ENCODE results near the gene CHID1.

CHID1 gene

GRCh38 chr11:831118-831864, 79.3 kb downstream of the CHID1 start:
- no peak for DNase-seq (ENCODE audit: low spot score)
- Histone ChIP-seq H3K4me3 (peak overlapping the region; percentile 69), H3K27ac (no peak overlapping the region)
- TF ChIP-seq, protein P1, sequence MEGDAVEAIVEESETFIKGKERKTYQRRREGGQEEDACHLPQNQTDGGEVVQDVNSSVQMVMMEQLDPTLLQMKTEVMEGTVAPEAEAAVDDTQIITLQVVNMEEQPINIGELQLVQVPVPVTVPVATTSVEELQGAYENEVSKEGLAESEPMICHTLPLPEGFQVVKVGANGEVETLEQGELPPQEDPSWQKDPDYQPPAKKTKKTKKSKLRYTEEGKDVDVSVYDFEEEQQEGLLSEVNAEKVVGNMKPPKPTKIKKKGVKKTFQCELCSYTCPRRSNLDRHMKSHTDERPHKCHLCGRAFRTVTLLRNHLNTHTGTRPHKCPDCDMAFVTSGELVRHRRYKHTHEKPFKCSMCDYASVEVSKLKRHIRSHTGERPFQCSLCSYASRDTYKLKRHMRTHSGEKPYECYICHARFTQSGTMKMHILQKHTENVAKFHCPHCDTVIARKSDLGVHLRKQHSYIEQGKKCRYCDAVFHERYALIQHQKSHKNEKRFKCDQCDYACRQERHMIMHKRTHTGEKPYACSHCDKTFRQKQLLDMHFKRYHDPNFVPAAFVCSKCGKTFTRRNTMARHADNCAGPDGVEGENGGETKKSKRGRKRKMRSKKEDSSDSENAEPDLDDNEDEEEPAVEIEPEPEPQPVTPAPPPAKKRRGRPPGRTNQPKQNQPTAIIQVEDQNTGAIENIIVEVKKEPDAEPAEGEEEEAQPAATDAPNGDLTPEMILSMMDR (IDR thresholded peaks at IDR 0.05): no peak

DNA sequence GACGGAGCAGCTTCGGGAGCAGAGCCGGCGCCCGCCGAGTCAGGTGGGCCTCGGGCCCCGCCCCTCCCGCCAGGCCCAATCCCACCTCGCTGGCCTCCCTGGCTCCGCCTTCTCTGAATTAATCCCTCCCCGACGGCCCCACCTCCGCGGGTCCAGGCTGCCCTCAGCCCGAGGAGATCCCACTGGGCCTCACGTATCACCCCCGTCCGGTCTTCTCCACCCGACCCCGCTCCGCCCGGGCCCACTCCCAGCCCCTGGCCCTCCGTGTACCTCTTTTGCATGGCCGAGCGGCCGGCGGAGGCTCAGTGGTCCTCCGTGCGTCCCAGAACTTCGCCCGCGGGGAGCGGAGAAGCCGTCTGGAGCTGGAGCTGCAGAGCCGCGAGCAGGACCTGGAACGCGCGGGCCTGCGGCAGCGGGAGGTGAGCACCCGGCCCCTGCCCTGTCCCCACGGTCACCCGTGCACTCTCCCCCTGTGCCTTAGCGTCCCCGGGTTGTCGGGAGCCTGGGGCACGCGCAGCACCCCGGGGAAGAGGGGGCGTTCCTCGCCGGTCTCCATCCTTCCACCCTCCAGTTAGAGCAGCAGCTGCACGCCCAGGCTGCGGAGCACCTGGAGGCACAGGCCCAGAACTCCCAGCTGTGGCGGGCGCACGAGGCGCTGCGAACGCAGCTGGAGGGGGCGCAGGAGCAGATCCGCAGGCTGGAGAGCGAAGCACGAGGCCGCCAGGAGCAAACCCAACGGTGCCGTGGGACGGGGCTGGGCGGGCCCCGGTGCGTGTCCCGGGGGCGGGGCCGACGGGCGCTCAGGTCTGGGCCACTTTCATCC, 80.1 kb downstream of the CHID1 start:
- TF ChIP-seq, protein P1 (IDR thresholded peaks at IDR 0.05): no peak
- H3K27ac ChIP-seq: peak overlapping the region in 1 of 2 donors; percentile 49
- H3K4me3 ChIP-seq: peak overlapping the region; percentile 69
- no peak for DNase-seq (ENCODE audit: low spot score)

- TF ChIP-seq, protein P1 (IDR thresholded peaks at IDR 0.05): no peak
- Histone ChIP-seq H3K27ac (peak overlapping the region in 1 of 2 donors; percentile 49), H3K4me3 (peak overlapping the region; percentile 69)
- DNase-seq (ENCODE audit: low spot score): no peak
These were observed 80.7 kb downstream of the CHID1 start for GRCh38 chr11:829847-830294.

GRCh38 chr11:829176-829846, 81.3 kb downstream of the CHID1 start:
- Histone ChIP-seq H3K4me3 (peak overlapping the region; percentile 69), H3K27ac (peak overlapping the region in 1 of 2 donors; percentile 70)
- DNase-seq (ENCODE audit: low spot score): no peak
- TF ChIP-seq, protein P1 (IDR thresholded peaks at IDR 0.05): no peak

DNA sequence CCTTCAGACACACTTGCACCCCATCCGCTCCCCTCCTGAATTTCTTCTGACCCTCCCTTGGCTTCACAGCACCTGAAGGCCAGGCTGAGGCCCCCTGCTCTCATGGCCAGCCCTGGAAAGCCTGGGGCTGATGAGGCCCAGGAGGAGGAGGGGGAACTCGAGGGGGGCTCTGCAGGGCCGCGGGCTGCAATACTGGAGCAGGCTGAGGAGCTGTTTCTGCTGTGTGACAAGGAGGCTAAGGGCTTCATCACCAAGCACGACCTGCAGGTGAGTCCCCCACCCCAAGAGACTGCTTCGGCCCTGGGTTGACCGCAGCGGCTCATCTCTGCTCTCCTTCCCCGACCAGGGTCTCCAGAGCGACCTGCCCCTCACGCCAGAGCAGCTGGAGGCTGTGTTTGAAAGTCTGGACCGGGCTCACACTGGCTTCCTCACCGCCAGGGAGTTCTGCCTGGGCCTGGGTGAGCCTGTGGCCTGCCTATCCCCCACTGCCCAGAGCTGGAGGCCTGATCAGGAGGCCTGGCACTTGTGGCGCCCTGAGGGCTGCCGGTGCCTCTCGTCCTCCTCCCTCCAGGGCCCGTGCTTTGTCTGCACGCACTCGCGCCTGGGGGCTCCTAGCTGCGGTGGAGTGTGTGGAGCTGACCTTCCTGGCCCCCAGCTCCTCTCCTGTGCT, 82.0 kb downstream of the CHID1 start:
- peak overlapping the region in 1 of 2 donors; percentile 70 for H3K27ac ChIP-seq
- peak overlapping the region; percentile 69 for H3K4me3 ChIP-seq
- TF ChIP-seq, protein P1 (IDR thresholded peaks at IDR 0.05): no peak
- no peak for DNase-seq (ENCODE audit: low spot score)

- Histone ChIP-seq H3K4me3 (peak within 1 kb of the TSS; percentile 69), H3K27ac (peak within 1 kb of the TSS; percentile 37 to 70)
- TF ChIP-seq, protein P1 (IDR thresholded peaks at IDR 0.05): no peak
- DNase-seq (ENCODE audit: low spot score): no peak
These were observed 82.8 kb downstream of the CHID1 start, which contains the start of gene CRACR2B for GRCh38 chr11:827897-828192. Gene CRACR2B (plus strand): TSS chr11:827919. CDS start chr11:828608, 689 bp downstream.
